Smooth muscle cell (in vitro differentiated cells): ENCODE data around the gene CCDC88C. TPM values are rescaled to one million over a fixed set of nuclear protein-coding genes. Genes with fewer than 3 reads are reported as not detected.

Source experiments
- DNase-seq: peaks from one replicate; lab custom pipeline; 2025; ENCODE audit not compliant: unreplicated experiment; lab: John Stamatoyannopoulos, UW
- H2AFZ ChIP-seq: fragments of 200-600 bp; sonication (generic); 2 replicates; pipeline ENCODE4 v1.6.0; 2016; ENCODE audit warnings: antibody characterized with exemption, low read depth, mild to moderate bottlenecking
- H3F3A ChIP-seq: fragments of 200-600 bp; sonication (generic); 2 replicates; pipeline ENCODE4 v1.6.0; 2017; ENCODE audit warnings: antibody characterized with exemption, low read depth
- H3K27ac ChIP-seq: fragments of 200-600 bp; sonication (generic); 2 replicates; pipeline ENCODE4 v1.5.1; 2016; ENCODE audit warnings: low read depth, mild to moderate bottlenecking
- H3K27me3 ChIP-seq: fragments of 200-600 bp; sonication (generic); 2 replicates; pipeline ENCODE4 v1.6.1; 2016; ENCODE audit warnings: low read depth, mild to moderate bottlenecking
- H3K36me3 ChIP-seq: fragments of 200-600 bp; sonication (generic); 2 replicates; pipeline ENCODE4 v1.5.1; 2016; ENCODE audit warnings: low read depth
- H3K4me1 ChIP-seq: fragments of 200-600 bp; sonication (generic); 2 replicates; pipeline ENCODE4 v1.5.1; 2016; ENCODE audit warnings: low read depth
- H3K4me2 ChIP-seq: fragments of 200-600 bp; sonication (generic); 2 replicates; pipeline ENCODE4 v1.6.0; 2016; ENCODE audit warnings: mild to moderate bottlenecking
- H3K4me3 ChIP-seq: fragments of 200-600 bp; sonication (generic); 2 replicates; pipeline ENCODE4 v1.5.1; 2016; ENCODE audit warnings: mild to moderate bottlenecking
- H3K79me2 ChIP-seq: fragments of 200-600 bp; sonication (generic); 2 replicates; pipeline ENCODE4 v1.6.0; 2016; ENCODE audit warnings: low read depth, mild to moderate bottlenecking
- H3K9ac ChIP-seq: fragments of 200-600 bp; sonication (generic); 2 replicates; pipeline ENCODE4 v1.6.0; 2016; ENCODE audit warnings: low read depth
- H3K9me3 ChIP-seq: fragments of 200-600 bp; sonication (generic); replicated peaks from 2 replicates; pipeline ENCODE4 v1.5.1; 2016; ENCODE audit warnings: low read depth
- H4K20me1 ChIP-seq: fragments of 200-600 bp; sonication (generic); 2 replicates; pipeline ENCODE4 v1.6.0; 2016; ENCODE audit warnings: low read depth
- WGBS: methylation state at CpG from one replicate; pipeline ENCODE4 v1.1.7; 2016; ENCODE audit warnings: low lambda C conversion rate; 5-methylcytosine and 5-hydroxymethylcytosine counted together
- polyA plus RNA-seq: library from polyadenylated mRNA; unstranded; fragments of >200 nt; fragmentation: Nextera tagmentation; extraction: Ambion mirVana; gene quantifications from 2 replicates; pipeline ENCODE4 v1.2.1, GENCODE V29; 2016
- total RNA-seq: library from RNA; depleted of rRNA; stranded (reverse); fragments of >200 nt; gene quantifications from 2 replicates; pipeline ENCODE4 v1.2.3, GENCODE V29; 2014
- TF ChIP-seq, protein P1 (sequence below): fragments of 200-600 bp; sonication (generic); IDR thresholded peaks from 2 replicates; pipeline ENCODE4 v1.5.1; 2017; ENCODE audit warnings: borderline replicate concordance, mild to moderate bottlenecking, antibody characterized with exemption; ENCODE audit not compliant: insufficient read depth, poor library complexity, severe bottlenecking

Gene CCDC88C
- total and polyA plus RNA-seq, 2 experiments from 2014 or later, result 1.1 TPM; not detected in 1

GRCh38 chr14:91375720-91376452, 41.7 kb downstream of the CCDC88C start:
- no peak overlapping the region for H2AFZ ChIP-seq
- H3K79me2 ChIP-seq, result no peaks in the 10 kb centered on the region
- H3K4me2 ChIP-seq, result no peak overlapping the region
- WGBS, result 92% methylated on average over 25 of the region's 25 CpGs
- no peak for DNase-seq
- H3K27ac ChIP-seq, result no peak overlapping the region
- H4K20me1 ChIP-seq, result no peaks in the 10 kb centered on the region
- H3K4me3 ChIP-seq, result no peak overlapping the region
- H3K9me3 ChIP-seq, result no peaks in the 10 kb centered on the region
- peaks cover 82% of the 10 kb centered on the region for H3K27me3 ChIP-seq
- peaks cover 20% of the 10 kb centered on the region for H3K4me1 ChIP-seq
- H3F3A ChIP-seq, result no peaks in the 10 kb centered on the region
- no peak overlapping the region for H3K9ac ChIP-seq
- TF ChIP-seq, protein P1, sequence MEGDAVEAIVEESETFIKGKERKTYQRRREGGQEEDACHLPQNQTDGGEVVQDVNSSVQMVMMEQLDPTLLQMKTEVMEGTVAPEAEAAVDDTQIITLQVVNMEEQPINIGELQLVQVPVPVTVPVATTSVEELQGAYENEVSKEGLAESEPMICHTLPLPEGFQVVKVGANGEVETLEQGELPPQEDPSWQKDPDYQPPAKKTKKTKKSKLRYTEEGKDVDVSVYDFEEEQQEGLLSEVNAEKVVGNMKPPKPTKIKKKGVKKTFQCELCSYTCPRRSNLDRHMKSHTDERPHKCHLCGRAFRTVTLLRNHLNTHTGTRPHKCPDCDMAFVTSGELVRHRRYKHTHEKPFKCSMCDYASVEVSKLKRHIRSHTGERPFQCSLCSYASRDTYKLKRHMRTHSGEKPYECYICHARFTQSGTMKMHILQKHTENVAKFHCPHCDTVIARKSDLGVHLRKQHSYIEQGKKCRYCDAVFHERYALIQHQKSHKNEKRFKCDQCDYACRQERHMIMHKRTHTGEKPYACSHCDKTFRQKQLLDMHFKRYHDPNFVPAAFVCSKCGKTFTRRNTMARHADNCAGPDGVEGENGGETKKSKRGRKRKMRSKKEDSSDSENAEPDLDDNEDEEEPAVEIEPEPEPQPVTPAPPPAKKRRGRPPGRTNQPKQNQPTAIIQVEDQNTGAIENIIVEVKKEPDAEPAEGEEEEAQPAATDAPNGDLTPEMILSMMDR, result no peak
- H3K36me3 ChIP-seq, result no peaks in the 10 kb centered on the region

DNA sequence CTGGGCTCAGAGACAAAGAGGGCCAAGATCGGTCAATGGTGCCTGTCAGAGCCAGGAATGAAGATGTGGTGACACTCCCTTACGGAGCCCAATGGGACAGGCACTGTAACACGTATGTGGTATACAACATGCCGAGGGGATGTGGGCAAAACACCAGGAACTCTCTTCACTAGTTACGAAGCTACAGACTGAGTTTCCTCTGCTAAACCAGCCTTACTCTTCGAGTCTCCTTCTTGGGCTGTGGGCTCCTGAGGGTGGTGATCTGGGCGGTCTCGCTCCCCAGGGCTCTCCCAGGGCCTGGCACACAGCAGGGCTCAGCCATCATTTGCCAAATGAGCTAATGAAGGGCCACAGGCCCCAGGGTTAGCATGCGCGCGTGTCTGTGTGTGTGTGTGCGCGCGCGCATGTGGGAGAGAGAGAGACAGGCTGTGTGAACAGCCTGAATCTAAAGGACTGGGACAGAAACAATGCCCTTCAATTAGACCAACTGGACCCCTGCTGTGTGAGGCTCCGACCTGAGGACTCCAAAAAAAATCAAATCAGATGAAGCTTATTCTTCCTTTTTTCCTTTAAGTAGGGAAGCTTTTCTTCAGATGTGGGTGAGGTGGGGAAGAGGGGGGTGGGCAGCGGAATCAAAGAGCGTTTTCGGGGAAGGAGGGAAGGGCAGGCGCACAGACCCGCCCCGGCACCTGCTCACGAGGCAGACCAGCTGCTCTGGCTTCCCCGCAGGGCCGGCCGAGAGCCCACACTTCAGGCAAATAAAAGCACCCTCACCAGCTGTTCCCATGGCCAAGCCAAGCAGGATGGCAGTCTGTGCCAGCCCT, 42.5 kb downstream of the CCDC88C start:
- TF ChIP-seq, protein P1, result no peak
- no peak overlapping the region for H3K9ac ChIP-seq
- no peaks in the 10 kb centered on the region for H3F3A ChIP-seq
- no peak overlapping the region for H3K27ac ChIP-seq
- H4K20me1 ChIP-seq, result no peaks in the 10 kb centered on the region
- H3K36me3 ChIP-seq, result no peaks in the 10 kb centered on the region
- WGBS, result 92% methylated on average over 26 of the region's 26 CpGs
- no peak for DNase-seq
- no peak overlapping the region for H3K4me2 ChIP-seq
- H3K27me3 ChIP-seq, result peaks cover 82% of the 10 kb centered on the region
- H2AFZ ChIP-seq, result no peak overlapping the region
- peaks cover 20% of the 10 kb centered on the region for H3K4me1 ChIP-seq
- H3K9me3 ChIP-seq, result no peaks in the 10 kb centered on the region
- H3K79me2 ChIP-seq, result no peaks in the 10 kb centered on the region
- no peak overlapping the region for H3K4me3 ChIP-seq

- Histone ChIP-seq H3K4me1 (peaks cover 20% of the 10 kb centered on the region), H3K9ac (no peak overlapping the region), H2AFZ (no peak overlapping the region), H3K4me3 (no peak overlapping the region), H4K20me1 (no peaks in the 10 kb centered on the region), H3K9me3 (no peaks in the 10 kb centered on the region), H3K4me2 (no peak overlapping the region), H3K79me2 (no peaks in the 10 kb centered on the region), H3K27me3 (peaks cover 82% of the 10 kb centered on the region), H3F3A (no peaks in the 10 kb centered on the region), H3K36me3 (no peaks in the 10 kb centered on the region), H3K27ac (no peak overlapping the region)
- DNase-seq, result no peak
- WGBS, result 85% methylated on average over 7 of the region's 7 CpGs
- TF ChIP-seq, protein P1, result no peak
Observed at GRCh38 chr14:91374287-91374878, 43.2 kb downstream of the CCDC88C start.
